ENCODE results near the gene PPP1R2C.

Gene PPP1R2C

GRCh38 chrX:42748067-42748850 lies 29.7 kb downstream of the PPP1R2C start:
- DNase-seq (ENCODE audit: low read depth): no peak

GRCh38 chrX:42746606-42747005 lies 31.4 kb downstream of the PPP1R2C start:
- no peak for DNase-seq (ENCODE audit: low read depth)

GRCh38 chrX:42740456-42740855 lies 37.5 kb downstream of the PPP1R2C start:
- DNase-seq (ENCODE audit: low read depth): no peak

GRCh38 chrX:42739741-42740140 lies 38.2 kb downstream of the PPP1R2C start:
- DNase-seq (ENCODE audit: low read depth): no peak

GRCh38 chrX:42739258-42739657 lies 38.7 kb downstream of the PPP1R2C start:
- no peak for DNase-seq (ENCODE audit: low read depth)

GRCh38 chrX:42738552-42738951 lies 39.4 kb downstream of the PPP1R2C start:
- DNase-seq (ENCODE audit: low read depth): no peak

GRCh38 chrX:42735250-42735649 lies 42.7 kb downstream of the PPP1R2C start:
- DNase-seq (ENCODE audit: low read depth): no peak

GRCh38 chrX:42732506-42732905 lies 45.5 kb downstream of the PPP1R2C start:
- no peak for DNase-seq (ENCODE audit: low read depth)

Data from CMK (cell line).